Measurements from ENCODE around the gene PREX1.
"Not testable (repeated sequence)": the region's sequence is repeated elsewhere in the genome, so short reads cannot be mapped to it uniquely, and the experiment has no call there.

PREX1 gene

GRCh38 chr20:48789781-48790472 lies 37.9 kb downstream of the PREX1 start:
- DNase-seq = no peak

GRCh38 chr20:48789185-48789668 lies 38.6 kb downstream of the PREX1 start:
- DNase-seq = no peak

GRCh38 chr20:48788486-48789072 lies 39.2 kb downstream of the PREX1 start:
- peak in 1 of 2 donors; percentile 44 for DNase-seq

DNA sequence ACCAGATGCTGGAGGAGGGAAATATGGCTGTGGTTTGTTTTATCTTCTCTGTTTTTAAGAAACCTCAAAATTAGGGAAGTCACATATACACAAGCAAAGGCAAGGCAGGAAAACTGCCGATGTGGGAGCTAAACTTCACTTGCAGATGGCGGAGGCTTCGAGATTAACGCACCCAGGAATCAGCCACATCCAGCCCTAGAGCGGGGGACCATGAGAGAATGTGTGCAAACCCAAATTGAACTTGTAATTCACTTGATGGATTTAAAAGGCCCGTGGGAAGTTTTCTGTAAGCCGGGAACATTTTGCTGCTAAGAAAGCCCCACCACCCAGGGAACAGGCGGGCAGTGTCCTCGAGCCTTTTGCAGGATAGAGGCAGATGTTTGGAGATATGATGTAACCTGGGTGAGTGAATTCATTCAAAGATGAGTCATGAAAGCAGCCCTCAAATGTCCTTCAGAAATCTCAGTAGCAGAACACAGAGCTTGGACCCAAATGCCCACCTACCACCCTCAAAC lies 39.9 kb downstream of the PREX1 start:
- DNase-seq = no peak

DNA sequence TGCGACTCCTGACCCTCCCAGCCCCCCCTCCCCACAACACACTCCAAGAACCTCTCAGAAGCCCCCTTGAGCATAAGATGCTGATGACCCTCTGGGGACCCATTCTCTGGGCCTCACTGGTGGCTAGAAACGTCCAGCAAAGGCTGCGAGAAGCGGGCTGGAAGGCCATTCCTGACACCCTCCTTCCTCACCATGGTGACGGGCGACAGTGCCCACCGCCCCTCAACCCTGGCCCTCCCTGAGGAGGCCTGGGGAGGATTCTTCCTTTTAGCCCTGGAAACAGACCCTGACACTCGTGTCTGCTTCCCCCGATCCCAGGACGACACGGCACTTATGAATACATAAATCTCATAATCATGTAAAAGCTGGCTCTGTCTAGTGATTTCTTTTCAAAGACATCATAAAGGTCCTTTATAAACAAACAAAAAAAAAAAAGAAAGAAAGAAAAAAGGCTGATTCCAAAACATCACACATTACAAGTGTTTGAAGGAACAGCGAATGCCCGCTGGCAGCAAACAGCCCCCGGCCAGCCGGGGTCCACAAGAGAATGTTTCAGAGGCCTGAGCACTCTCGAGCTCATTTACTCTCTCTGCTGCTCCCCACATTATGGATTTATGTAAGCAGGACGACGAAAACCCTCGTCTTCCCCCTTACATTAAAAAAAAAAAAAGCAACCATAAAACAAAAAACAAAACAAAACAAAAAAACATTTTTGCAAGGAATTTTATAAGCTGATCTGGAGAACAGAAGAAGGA lies 40.7 kb downstream of the PREX1 start:
- no peak for DNase-seq

- no peak for DNase-seq
Measured at GRCh38 chr20:48785801-48786200, 42.0 kb downstream of the PREX1 start.

GRCh38 chr20:48785256-48785655 lies 42.5 kb downstream of the PREX1 start:
- DNase-seq = no peak

GRCh38 chr20:48784273-48784641 lies 43.5 kb downstream of the PREX1 start:
- DNase-seq = no peak

- DNase-seq = peak; percentile 42 to 60
Measured at GRCh38 chr20:48783533-48784272, 44.1 kb downstream of the PREX1 start.

- DNase-seq = no peak
Measured at GRCh38 chr20:48782901-48783308, 44.9 kb downstream of the PREX1 start.

GRCh38 chr20:48782053-48782452 lies 45.7 kb downstream of the PREX1 start:
- DNase-seq = no peak

DNA sequence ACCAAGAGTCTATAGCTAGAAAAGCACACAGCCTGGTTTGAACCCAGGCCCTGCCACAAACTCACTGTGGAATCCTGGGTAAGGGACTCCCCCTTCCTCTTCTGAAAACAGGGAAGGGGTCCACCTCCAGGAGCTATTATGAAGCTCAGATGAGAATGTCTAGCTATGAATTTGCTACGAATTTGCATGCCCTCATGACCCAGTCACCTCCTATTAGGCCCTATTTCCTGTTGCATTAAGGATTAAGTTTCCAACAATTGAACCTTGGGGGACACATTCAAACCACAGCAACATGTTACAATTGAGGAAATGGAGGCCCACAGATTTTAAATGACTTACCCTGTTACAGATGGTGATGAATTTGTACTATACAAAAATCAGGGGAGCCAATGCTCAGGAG lies 46.2 kb downstream of the PREX1 start:
- no peak for DNase-seq

- no peak for DNase-seq
Measured at GRCh38 chr20:48779435-48779834, 48.4 kb downstream of the PREX1 start.

GRCh38 chr20:48777821-48778220 lies 50.0 kb downstream of the PREX1 start:
- no peak for DNase-seq

- DNase-seq = peak in 1 of 2 donors; percentile 68
Measured at GRCh38 chr20:48777005-48777404, 50.8 kb downstream of the PREX1 start.

- peak in 1 of 2 donors; percentile 65 for DNase-seq
Measured at GRCh38 chr20:48776306-48776705, 51.5 kb downstream of the PREX1 start.

GRCh38 chr20:48775545-48775944 lies 52.3 kb downstream of the PREX1 start:
- DNase-seq = not testable (repeated sequence)

DNA sequence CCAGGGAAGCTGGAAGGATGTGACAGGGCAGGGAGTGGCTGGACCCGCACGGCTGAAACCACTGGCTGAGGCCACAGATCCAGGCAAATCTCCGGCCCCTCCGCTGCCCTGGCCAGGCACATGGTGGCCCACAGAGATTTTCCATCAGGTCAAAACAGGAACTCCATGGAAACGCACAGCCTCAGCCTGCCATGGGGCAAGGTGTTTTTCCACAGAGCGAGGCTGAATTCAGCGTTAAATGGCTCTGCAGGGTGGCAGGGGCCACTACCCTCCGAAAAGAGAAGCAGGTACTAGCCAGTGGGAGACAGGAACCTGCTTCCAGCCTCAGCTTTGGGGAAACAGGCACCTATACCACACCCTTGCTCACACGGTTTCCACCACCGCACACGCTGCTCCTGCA lies 53.1 kb downstream of the PREX1 start:
- DNase-seq = peak in 1 of 2 donors; percentile 16

DNA sequence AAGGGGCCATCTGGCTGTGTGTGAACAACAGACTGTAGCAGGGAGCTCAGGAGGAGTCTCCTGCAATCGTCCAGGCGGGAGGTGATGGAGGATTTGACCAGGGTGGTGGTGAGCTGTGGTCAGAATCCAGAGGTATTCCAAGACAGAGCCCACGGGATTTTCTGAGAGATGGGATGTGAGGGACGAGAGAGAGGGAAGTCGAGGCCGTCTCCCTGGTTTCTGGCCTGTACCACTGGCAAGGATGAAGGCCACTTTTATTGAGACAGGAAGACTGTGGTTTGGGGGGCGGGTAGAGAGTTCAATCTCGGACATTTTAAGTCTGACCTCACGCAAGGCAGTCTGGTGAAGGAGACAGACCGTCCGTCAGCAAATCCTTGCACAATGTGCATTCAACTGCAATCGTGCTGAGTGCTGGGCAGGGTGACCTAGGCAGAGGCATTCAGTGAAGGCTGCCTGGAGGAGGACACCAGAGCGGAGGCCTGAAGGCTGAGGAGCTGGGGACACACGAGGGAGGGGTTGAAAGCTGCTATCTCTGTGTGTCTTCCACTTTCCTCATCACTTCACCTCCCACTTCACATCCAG lies 53.9 kb downstream of the PREX1 start:
- DNase-seq = peak in 1 of 2 donors; percentile 62

DNA sequence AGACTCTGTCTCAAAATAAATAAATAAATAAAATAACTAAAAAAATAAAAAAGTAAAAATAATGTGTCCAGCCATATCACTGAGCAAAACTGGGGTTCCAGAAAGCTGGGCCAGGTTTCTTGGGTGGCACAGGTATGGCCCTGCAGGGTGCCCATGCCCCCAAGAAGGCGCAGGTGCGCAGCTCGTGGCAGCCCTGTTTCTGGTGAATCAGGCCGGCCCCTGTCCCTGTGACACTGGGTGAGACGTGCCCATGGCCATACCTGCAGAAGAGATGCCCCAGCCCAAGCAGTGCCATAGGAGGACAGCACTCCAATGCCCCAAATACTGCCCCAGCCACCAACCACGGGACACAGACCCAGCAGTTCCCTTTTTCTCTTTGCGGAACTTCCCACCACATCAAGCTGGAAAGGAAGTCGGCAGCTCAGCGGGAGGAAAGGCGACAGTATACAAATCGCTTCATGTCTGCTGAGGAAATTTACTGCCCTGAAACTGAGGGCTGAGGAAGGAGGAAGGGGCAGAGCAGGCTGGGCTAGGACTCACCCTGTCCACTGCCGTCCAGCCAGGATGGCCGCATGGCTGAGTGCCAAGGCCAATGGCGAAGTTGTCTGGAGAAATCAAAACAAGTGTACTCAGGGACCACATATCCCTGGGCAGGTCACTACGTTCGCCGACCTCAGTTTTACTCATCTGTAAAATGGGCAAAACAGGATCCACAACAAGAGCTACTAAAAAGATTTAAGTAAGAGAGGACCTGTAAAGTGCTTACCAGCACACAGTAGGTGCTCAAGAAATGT lies 55.4 kb downstream of the PREX1 start:
- DNase-seq = peak; percentile 29 to 71

GRCh38 chr20:48771542-48771941 lies 56.3 kb downstream of the PREX1 start:
- no peak for DNase-seq
